H7 (cell line): ENCODE results near the gene ONECUT1. TPM values are rescaled to one million over a fixed set of nuclear protein-coding genes. Genes with fewer than 3 reads are reported as not detected.
A peak's percentile ranks its signal among the peaks of the same experiment; 100 is the strongest.

ENCODE experiments used
- DNase-seq: peaks from one replicate; pipeline ENCODE4 v3.0.0; 2012
- H3K27me3 ChIP-seq: 2 replicates; pipeline ENCODE4 v1.6.0; 2011; ENCODE audit warnings: mild to moderate bottlenecking, low read length; ENCODE audit not compliant: control insufficient read depth, insufficient read depth
- H3K36me3 ChIP-seq: replicated peaks from 2 replicates; pipeline ENCODE4 v1.5.1; 2011; ENCODE audit warnings: low read length; ENCODE audit not compliant: control insufficient read depth, insufficient read depth
- H3K4me3 ChIP-seq: 2 replicates; pipeline ENCODE4 v1.5.1; 2011; ENCODE audit warnings: low read depth, mild to moderate bottlenecking, control low read depth, low read length, moderate library complexity; ENCODE audit not compliant: insufficient read depth
- total RNA-seq: library from RNA; depleted of rRNA; stranded (reverse); fragments of >200 nt; shearing (Covaris generic); gene quantifications from 2 replicates; pipeline ENCODE4 v1.2.3, GENCODE V29; 2014

The ONECUT1 gene
- total RNA-seq, 1 experiment from 2014 or later, result 8.0 TPM

GRCh38 chr15:52737720-52738119 lies 52.4 kb downstream of the ONECUT1 start:
- Histone ChIP-seq H3K4me3 (no peak overlapping the region), H3K36me3 (no peaks in the 10 kb centered on the region), H3K27me3 (no peaks in the 10 kb centered on the region)
- no peak for DNase-seq

GRCh38 chr15:52735231-52736089 lies 54.7 kb downstream of the ONECUT1 start:
- no peak overlapping the region for H3K4me3 ChIP-seq
- no peaks in the 10 kb centered on the region for H3K27me3 ChIP-seq
- H3K36me3 ChIP-seq, result no peaks in the 10 kb centered on the region
- peak; percentile 76 for DNase-seq

GRCh38 chr15:52734329-52734728 lies 55.8 kb downstream of the ONECUT1 start:
- Histone ChIP-seq H3K4me3 (no peak overlapping the region), H3K36me3 (no peaks in the 10 kb centered on the region), H3K27me3 (no peaks in the 10 kb centered on the region)
- DNase-seq, result no peak

GRCh38 chr15:52733696-52734255 lies 56.4 kb downstream of the ONECUT1 start:
- DNase-seq, result no peak
- Histone ChIP-seq H3K4me3 (no peak overlapping the region), H3K27me3 (no peaks in the 10 kb centered on the region), H3K36me3 (no peaks in the 10 kb centered on the region)

- DNase-seq, result no peak
- no peaks in the 10 kb centered on the region for H3K27me3 ChIP-seq
- no peak overlapping the region for H3K4me3 ChIP-seq
- no peaks in the 10 kb centered on the region for H3K36me3 ChIP-seq
Measured at GRCh38 chr15:52733088-52733487, 57.0 kb downstream of the ONECUT1 start.

GRCh38 chr15:52732551-52732950 lies 57.6 kb downstream of the ONECUT1 start:
- DNase-seq, result no peak
- no peaks in the 10 kb centered on the region for H3K27me3 ChIP-seq
- H3K4me3 ChIP-seq, result no peak overlapping the region
- no peaks in the 10 kb centered on the region for H3K36me3 ChIP-seq

GRCh38 chr15:52731732-52732470 lies 58.2 kb downstream of the ONECUT1 start:
- no peak overlapping the region for H3K4me3 ChIP-seq
- H3K27me3 ChIP-seq, result no peaks in the 10 kb centered on the region
- H3K36me3 ChIP-seq, result no peaks in the 10 kb centered on the region
- no peak for DNase-seq

GRCh38 chr15:52731004-52731403 lies 59.1 kb downstream of the ONECUT1 start:
- DNase-seq, result no peak
- Histone ChIP-seq H3K27me3 (no peaks in the 10 kb centered on the region), H3K36me3 (no peaks in the 10 kb centered on the region), H3K4me3 (no peak overlapping the region)

GRCh38 chr15:52730594-52730993 lies 59.5 kb downstream of the ONECUT1 start:
- no peaks in the 10 kb centered on the region for H3K27me3 ChIP-seq
- no peak overlapping the region for H3K4me3 ChIP-seq
- no peak for DNase-seq
- no peaks in the 10 kb centered on the region for H3K36me3 ChIP-seq

- no peaks in the 10 kb centered on the region for H3K27me3 ChIP-seq
- no peak for DNase-seq
- H3K36me3 ChIP-seq, result no peaks in the 10 kb centered on the region
- H3K4me3 ChIP-seq, result no peak overlapping the region
Measured at GRCh38 chr15:52730173-52730572, 60.0 kb downstream of the ONECUT1 start.

GRCh38 chr15:52728899-52729298 lies 61.2 kb downstream of the ONECUT1 start:
- H3K27me3 ChIP-seq, result no peaks in the 10 kb centered on the region
- H3K36me3 ChIP-seq, result no peaks in the 10 kb centered on the region
- DNase-seq, result no peak
- H3K4me3 ChIP-seq, result no peak overlapping the region

GRCh38 chr15:52727815-52728214 lies 62.3 kb downstream of the ONECUT1 start:
- H3K27me3 ChIP-seq, result no peaks in the 10 kb centered on the region
- H3K36me3 ChIP-seq, result no peaks in the 10 kb centered on the region
- H3K4me3 ChIP-seq, result no peak overlapping the region
- no peak for DNase-seq

GRCh38 chr15:52726195-52726594 lies 63.9 kb downstream of the ONECUT1 start:
- Histone ChIP-seq H3K36me3 (no peaks in the 10 kb centered on the region), H3K27me3 (no peaks in the 10 kb centered on the region), H3K4me3 (no peak overlapping the region)
- no peak for DNase-seq

- H3K36me3 ChIP-seq, result no peaks in the 10 kb centered on the region
- no peaks in the 10 kb centered on the region for H3K27me3 ChIP-seq
- no peak overlapping the region for H3K4me3 ChIP-seq
- DNase-seq, result no peak
Measured at GRCh38 chr15:52718551-52718950, 71.6 kb downstream of the ONECUT1 start.

- Histone ChIP-seq H3K4me3 (no peak overlapping the region), H3K36me3 (no peaks in the 10 kb centered on the region), H3K27me3 (no peaks in the 10 kb centered on the region)
- DNase-seq, result no peak
Measured at GRCh38 chr15:52717924-52718323, 72.2 kb downstream of the ONECUT1 start.
